ENCODE data around the gene CACHD1.

The CACHD1 gene

DNA sequence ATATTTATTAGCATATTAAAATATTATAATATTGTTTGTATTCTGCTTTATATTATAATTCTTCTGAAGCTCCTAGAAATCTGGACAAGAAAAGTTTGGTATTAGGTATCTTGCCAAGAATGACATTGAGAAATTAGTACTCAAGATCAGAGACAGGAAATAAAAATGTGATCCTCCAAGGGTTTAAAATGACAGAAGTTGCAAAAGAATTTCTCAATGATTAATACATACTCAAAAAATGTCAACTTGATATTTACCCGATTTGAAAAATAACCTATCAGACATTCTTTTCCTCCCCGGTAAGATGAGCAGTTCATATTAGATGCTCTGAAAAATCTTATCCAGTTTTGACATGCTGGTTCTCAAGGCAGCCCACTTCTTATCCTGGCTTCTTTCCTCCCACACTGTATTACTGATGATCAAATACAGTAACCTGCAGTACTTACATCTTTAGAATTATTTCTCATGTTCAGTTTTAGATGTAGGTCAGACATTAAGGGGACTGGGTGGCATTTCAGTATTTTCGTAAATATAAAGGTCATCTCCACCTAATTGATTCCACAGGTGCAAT lies 55.3 kb downstream of the CACHD1 start:
- no peak for DNase-seq

DNA sequence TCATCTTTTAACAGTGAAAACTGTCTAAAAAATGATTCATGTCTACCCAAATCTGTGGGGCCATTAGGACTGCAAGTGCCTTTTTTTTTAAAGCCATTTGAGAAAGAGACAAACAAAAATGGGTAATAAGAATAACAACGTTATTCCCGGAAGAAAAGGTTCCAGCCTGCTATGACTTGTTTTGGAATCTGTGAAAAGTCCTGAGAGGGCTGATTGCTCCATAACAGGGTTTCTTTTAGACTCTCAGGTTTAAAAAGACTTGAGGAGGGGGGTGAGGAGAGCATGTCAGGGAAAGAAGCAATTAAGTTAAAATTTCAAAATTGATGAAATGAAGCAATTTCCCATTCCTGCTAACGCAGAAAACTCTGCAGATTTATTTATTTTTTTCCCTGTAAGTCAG lies 56.4 kb downstream of the CACHD1 start:
- DNase-seq: no peak

DNA sequence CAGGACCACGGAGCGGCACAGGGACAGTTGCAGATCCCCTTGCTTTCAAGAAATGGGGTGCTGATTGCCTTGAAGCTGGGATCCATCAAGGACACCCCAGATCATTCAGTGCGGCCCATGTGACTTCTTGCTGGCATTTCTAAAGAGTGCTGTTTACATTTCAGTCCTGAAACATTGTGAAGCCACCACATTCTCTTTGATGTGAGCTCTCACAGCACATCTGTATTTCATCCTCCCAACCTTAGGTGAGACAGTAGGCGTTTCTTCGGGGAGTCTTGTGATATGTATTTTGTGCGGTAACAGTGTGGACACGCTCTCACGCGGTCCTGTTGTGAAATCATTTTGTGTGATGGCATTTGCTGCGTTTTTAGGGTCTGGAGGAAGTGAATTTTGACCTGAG lies 57.2 kb downstream of the CACHD1 start:
- DNase-seq: no peak

DNA sequence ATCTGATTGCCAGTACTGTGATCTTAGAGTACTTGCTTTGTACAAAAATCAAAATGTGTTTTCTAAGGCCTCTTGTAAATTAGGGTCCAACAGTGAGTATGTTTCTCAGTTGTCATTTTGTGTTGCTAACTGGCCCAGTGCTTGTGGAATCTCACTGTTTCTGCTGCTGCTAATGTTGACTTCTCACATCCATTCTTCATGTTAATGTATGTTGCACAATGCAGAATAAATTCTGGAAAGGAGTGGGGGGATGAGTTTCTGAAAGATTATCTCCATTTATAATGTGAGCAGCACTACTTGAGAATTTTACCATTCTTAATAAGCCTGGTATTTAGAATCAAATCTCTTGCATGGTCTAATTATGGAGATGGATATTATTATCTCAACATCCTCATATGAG lies 57.9 kb downstream of the CACHD1 start:
- no peak for DNase-seq

DNA sequence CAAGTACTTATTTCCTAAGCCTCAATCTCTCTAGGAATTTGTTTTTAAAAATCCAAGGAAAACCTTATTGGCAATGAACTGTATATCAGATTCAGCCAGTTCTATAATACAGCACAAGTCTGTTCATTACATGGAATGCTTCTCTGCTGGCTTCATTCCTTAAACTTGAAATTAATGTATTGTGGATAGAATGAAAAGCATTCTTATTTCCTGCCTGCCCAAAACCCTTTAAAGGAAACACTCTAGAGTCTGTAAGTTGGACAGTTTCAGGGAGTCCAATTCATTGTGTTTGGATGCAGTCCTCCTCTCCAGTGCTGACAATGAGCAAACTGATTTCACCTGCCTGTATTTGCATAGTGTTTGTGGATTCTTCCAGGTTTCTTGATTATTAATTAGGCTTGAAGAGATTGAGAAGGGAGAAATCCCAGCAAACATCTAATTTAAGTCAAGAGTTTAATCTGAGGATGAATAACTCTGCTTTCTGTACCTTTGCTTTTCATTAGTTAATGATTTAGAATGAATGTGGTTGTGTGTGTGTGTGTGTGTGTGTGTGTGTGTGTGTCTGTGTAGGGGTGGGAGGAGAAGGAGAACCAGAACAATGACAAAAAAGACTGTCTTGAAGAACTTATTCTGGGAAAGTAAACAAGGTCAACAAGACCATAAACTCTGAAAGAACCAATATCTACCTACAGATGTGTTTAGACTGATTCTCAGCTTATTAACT lies 61.2 kb downstream of the CACHD1 start:
- no peak for DNase-seq

DNA sequence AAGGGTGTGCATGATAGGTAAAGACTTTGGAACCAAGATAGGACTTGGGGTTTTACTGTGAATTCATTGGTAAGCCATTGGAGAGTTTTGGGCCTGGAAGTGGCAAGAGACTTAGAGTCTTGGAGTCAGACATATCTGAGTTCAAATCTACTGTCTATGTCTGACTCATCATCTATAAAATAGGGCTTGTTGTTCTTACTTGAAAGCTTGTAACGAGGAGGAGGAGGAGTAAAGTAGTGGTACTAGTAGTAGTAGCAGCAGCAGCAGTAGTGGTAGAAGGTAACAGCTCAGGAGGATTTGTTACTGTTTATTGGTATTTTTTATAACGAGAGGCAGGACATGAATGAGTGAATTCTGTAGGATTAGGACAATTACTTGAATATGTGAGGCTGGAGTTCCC lies 62.7 kb downstream of the CACHD1 start:
- no peak for DNase-seq

DNA sequence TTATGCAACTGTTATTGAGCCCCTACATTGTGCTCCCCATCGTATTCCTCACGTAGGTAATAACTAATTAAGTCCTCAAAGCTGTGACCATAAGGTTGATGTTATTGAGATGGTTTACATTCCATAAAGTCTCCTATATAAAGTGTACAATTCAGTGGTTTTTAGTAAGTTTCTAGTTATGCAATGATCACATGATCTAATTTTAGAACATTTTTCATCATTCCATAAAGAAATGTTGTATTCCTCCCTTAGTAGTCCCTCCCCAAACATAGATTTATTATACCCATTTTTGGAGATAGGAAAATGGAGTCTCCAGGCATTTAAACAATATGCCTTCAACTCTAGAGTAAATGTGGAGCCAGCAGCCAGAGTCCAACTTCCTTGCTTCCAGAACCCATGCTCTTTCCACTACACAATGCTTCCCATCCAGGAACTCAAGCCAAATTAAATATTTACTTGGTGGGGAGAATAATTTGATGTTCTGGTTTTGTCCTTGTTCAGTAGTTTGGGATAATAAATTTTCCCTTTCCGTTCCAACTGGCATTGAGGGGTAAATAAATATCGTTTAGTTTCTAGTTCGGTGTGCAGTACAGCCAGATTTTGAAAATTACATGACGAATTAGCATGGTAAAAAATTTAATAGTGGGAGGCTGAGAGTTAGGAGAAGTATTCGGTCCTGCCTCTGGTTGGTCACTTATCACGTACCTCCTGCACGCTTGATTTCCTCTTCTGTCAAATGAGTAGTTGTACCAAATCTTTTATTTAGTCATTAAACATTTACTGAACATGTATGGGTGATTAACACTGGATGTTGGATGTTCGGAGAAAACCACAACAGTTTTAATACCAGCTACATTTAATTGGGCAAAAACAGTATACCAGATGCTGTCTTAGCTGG lies 66.3 kb downstream of the CACHD1 start:
- DNase-seq: no peak

DNA sequence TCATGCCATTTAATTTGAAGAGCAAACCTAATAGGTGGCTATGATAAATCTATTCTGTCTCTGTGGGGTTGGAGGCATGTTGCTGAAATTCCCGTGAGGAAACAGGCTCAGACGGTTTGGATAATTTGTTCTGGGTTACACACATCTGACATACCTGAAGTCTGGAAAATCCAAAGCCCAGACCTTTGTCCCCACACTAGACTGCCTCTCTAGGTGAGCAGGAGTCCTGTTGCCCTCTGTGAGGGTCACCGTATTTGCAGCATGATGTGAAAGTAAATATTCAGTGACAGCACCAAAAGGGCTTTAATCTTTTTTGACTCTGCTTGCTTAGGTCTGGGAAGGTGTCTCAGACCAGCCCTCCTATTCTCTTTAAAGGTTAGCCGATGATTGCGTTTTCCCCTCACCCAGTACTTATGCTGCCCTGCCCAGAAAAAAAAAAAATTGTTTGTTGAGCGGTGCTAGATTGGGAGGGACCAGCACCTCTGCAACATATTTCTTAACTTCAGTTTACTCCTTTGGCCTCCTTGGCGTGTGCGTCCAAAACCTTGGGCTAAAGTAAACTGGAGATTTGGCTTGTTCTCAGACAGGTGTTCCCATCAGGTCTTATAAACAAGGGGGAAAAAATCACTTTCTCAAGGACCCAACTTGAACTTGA lies 67.0 kb downstream of the CACHD1 start:
- DNase-seq: no peak

DNA sequence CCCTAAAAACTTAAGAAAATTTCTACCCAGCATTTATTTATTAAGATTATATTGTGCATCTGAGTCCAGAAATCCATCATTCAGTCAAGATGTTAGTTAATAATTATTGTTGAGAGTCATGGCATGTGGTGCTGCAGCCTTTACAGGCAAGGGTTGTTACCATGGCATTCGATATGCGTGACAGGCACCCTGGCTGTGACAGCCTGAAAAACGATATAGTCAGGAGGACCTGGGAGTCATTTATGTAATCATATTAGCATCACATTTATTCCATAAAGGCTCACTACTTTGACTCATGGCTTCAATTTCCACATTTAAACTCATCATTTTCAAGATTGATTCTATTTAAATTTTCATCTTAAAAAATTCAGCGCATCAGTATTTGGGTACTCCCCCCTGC lies 68.0 kb downstream of the CACHD1 start:
- DNase-seq: no peak

DNA sequence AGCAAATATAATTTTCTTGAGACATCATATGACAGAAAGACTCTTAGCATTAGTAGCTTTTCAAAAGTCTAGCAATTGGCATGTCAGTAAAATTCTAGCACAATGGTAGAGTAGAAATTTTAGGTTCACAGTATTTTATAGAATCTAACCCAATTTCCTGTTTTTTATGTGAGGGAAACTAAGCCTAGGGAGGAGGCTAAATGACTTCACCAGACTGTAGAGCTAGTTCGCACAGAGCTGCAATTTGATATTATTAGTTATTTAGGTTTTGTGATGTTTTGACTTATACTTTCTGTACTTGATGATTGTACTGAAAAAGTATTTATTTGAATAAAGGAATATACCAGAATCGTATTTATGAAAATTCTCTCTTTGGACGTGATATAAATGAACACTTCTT lies 68.5 kb downstream of the CACHD1 start:
- DNase-seq: no peak

DNA sequence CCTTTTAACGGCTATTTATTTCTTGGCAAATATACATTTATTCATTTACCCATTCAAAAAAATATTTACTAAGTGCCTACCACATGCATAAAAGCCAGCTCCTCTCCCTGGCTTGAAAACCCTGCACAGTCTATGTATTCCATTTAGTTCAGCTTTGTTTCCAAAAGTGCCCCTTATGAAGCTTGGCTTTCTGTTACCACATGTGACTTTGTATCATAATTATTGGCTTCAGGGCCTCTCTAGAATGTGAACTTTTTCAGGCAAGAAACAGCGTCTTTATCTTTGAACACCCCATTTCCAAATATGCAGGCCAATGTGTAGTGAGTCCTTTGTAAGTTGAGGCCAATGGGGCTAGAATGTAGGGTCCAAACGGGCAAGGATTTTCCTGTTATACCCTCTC lies 69.4 kb downstream of the CACHD1 start:
- DNase-seq: no peak

DNA sequence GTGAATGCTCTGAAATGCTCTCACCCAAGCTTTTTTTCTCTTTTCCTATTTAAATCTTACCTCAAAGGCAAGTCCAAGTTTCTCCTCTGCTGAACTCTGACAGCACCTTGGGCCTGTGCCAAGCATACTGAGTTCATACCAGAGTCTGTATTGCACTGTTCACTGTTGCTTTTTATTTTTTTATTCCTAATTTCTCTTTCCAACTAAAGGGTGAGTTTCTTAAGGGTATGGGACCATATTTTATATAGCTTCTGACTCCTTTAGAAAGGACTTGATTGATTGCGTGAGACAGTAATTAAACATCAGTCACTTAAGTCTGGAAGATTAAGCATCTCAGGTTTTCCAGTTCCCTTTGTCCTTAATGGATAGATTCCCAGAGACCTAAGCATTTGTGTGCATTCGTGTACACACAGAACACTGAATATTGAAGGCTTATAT lies 69.9 kb downstream of the CACHD1 start:
- no peak for DNase-seq

DNA sequence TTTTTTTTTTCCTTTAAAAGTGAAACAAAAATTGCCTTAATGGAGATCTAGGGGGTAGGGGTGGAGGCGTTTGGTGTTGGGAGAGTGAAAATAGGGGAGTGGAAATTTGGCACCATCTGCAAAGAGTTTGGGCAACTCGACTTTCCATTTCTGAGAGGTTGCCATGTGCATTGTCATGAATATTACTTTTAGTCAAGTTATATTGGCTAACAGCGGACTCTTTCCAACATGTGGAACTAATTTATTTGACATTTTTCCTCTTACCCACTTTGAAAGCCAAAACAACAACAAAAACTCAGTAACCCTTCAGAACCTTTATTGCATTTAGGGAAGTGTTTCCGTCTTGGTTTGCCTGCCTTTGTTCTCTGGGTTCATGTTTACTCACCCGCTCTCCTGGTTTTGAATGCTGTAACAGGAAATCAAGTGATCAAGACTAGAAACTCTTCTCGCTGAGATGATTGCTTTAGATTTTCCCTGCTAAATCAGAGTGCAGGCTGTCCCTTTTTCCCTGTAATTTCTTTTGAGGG lies 70.4 kb downstream of the CACHD1 start:
- DNase-seq: no peak

DNA sequence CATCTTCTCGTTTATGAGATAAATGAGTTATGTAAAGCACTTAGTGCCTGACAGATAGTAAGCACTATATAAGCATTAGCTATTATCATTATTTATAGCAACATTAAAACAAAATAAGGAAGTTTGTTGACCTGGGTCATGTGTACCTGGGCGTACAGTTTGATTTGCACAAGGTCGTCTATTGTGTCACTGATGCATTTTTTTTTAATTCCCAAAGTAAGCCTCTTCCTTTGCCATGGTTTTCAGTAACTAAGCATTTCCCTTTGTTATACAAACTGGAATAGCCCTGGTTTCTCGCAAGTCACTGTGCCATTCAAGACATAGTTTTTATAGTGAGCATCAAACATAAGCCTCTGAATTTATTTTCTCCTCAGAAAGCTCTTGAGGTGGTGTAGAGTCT lies 72.2 kb downstream of the CACHD1 start:
- no peak for DNase-seq

DNA sequence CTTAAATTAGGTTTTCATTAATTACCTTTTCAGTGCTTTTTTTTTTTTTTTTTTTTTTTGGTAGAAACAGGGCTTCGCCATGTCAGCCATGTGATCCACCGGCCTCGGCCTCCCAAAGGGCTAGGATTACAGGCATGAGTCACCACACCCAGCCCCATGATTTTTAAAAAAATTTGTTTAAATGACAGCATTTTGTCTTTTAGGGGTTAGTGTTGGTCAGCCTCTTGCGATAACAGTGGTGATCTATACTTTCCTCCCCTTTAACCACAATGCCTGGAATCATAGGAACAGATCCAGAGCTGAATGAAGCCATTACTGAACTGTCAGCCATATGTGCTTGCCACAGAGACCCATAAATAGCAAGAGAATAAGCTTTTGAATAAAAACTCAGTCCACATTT lies 73.9 kb downstream of the CACHD1 start:
- DNase-seq: no peak

DNA sequence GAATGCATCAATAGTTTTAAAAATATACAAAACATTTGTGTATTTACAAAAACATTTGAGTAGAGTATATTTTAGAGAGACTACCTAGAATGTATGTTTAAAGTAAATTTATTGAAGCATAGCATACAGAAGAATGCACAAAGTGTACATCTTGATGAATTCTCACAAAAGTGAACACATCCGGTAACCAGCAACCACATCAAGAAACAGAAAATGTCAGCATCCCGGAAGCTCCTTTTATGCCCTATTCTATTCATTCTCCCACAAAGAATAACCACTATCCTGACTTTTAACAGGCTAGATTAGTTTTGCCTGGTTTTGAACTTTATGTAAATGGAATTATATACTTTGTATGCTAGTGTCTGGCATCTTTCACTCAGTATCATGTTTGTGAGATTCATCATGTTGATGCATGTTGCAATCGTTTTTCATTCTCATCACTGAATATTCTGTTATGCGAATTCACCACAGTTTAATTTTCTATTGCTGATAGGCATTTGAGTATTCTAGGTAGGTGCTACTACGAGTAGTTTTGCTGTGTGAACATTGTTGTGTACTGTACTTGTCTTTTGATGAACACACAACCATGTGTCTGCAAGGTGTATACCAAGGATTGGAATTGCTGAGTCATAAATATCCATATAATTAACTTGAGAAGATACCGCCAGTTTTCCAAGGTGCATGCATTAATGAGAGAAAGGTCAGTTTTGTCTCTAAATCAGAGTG lies 75.4 kb downstream of the CACHD1 start:
- no peak for DNase-seq

DNA sequence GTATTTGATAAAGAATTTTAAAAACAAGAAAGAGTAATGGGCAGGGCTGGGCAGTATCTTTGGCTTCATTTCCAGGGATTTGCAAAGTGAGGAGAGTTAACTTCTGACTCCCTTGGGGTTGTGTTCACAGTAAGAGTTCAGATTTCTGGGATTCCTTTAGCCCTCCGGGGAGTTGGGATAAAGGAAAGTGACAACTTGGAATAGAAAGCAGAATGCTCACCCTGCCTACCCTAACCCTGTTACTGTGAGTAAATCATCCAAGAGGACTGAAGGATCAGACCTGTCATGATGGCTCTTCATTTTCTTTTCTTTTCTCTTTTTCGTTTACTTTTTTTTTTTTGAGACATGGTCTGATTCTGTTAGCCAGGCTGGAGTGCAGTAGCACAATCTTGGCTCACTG lies 76.1 kb downstream of the CACHD1 start:
- no peak for DNase-seq

DNA sequence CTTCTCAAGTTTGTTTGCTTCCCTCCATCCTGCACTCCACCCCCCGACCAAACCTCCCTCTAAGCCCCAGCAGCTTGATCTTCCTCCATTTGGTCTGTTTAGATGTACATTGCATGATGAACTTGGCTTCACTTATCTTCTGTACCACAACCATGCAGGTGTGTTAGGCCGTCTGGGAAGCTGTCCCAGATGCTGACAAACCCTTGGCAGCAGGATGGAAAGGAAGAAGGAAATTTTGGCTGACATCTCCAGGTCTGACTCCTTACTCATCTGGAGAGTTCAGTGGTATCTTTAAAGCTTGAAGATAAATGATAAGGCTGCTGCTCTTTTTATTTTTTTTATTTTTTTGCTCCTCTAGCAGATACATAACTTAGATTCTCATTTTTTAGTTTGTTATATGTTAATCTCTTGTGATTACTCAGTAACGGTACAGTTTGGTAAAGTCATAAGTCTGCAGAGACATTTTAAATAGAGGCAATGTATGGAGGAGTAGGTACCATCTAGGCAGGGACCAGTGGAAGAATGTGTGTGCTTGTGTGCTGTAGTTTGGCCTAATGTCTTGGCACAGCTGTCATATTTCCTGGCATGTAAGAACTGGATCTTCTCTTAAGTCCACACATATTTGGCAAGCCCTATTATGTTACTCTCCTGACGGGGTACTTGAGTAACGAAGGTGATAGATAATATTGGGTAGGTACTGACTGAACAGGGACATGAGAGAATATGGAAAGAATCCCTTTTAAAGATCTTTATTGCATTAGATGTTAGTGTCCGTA lies 79.7 kb downstream of the CACHD1 start:
- DNase-seq: no peak

DNA sequence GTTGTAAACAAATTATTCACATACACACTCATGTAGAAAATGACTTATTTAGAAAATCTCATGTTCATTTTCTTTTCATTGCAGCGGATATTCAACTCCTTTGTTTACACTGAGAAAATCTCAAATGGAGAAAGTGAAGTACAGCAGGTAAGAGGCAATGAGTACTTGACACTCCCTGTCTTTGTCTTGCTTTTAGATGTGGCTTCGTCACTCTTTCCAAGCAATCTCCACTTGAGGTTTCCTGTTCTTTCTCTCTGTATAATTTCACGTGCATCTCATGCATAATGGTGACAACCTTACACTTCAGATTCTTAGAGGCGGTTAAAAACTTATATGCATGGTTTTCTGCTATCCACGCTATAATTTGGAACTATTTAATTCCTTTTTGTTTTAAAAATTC lies 80.6 kb downstream of the CACHD1 start:
- no peak for DNase-seq

DNA sequence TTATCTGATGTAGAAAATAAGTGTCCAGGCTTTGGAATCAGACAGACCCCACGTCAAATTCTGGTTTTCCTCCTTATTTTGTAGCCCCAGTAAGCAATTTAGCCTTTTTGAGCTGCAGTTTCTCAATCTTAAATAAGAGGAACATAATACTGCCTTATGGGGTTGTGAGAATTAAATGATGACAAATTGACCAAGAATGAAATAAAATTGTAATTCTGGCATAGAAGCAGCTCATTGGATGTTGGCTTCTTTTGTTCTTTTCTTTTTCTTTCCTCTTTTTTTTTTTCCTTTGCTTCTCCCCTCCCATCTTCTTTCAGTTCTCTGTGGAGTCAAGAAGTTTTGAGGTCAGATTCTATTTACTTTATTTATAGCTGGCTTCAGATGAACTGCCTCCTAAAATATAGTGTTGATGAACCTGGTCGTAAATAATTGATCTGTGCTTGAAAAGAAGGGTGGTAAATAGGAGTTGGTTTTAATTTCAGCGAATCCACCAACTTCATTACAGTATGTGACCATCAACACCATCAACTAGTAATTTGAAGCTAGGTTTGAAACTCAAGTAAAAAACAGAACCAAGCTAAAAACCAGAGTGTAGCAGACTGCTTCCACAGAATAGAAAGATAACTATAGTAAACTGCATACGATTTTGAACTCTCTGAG lies 81.1 kb downstream of the CACHD1 start:
- no peak for DNase-seq

DNA sequence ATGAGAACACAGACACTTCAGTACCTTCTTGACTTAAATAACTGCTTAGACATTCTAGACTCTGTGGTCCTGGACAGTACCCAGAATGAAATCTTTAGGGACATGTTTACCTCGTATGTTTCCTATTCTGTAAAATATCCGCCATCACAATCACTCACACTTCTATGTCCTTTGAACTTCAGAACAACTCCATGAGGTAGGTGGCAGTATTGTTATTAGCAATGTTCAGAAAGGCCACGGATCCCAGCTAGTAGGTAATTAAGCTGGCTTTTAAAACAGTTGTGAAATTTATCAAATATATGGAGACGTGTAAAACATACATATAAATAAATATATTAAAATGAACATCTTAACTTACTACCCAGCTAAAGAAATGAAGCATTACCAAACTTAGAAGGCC lies 83.4 kb downstream of the CACHD1 start:
- DNase-seq: peak; percentile 30

All from OCI-M1 (cell line).